Suprapubic skin (tissue), 4 donors: ENCODE results near the gene ZNF281.

Experiments used
- POLR2A ChIP-seq, 2 donors: fragments of 450-650 bp; IDR thresholded peaks; one replicate each; pipeline ENCODE4 v1.6.1; 2017; ENCODE audit warnings: antibody characterized with exemption in 2 of 2, mild to moderate bottlenecking in 2 of 2, moderate library complexity in 2 of 2
- POLR2AphosphoS5 ChIP-seq, 3 donors: sonication (generic); formaldehyde crosslinking; IDR thresholded peaks; one replicate each; pipeline ENCODE4 v1.6.1; 2017; ENCODE audit warnings: antibody characterized with exemption in 3 of 3
- TF ChIP-seq, protein P1 (sequence below), 2 donors: fragments of 200-600 bp in 1 of 2; fragments of 450-650 bp in 1 of 2; sonication (generic) in 1 of 2; IDR thresholded peaks; one replicate each; pipeline ENCODE4 v1.5.1; 2016 to 2019; ENCODE audit warnings: antibody characterized with exemption in 2 of 2, mild to moderate bottlenecking in 1 of 2, moderate library complexity in 1 of 2

DNA sequence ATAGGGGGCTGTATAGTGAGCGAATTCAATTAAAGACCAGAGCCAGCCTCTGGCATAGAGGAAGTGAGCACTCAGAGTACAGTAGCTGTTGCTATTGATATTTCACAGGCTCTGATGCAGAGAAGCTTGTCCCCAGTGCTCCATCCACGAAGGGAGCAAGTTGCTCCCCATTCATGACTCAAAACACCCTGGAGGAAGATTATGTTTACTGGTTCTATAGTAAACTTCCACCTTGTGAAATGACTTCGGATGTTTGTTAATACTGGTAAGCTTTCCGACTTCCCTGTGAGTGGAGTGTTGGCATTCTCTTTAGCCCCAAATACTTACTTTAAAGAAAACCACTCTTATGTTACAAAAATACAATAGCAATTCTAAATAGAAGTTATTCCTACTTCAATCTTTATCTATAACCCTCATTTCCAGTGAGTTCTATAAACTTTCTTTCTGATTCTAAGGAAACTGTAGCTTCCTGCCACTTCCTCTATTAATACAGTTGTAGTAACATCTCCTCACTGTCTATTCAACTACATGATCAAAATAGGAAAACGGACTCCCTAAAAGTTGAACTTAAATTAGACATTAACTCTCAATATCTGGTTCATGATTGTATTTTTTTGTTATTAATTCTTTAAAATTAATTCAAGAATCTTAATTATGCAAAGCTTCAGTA, 46.4 kb downstream of the ZNF281 start:
- TF ChIP-seq, protein P1, sequence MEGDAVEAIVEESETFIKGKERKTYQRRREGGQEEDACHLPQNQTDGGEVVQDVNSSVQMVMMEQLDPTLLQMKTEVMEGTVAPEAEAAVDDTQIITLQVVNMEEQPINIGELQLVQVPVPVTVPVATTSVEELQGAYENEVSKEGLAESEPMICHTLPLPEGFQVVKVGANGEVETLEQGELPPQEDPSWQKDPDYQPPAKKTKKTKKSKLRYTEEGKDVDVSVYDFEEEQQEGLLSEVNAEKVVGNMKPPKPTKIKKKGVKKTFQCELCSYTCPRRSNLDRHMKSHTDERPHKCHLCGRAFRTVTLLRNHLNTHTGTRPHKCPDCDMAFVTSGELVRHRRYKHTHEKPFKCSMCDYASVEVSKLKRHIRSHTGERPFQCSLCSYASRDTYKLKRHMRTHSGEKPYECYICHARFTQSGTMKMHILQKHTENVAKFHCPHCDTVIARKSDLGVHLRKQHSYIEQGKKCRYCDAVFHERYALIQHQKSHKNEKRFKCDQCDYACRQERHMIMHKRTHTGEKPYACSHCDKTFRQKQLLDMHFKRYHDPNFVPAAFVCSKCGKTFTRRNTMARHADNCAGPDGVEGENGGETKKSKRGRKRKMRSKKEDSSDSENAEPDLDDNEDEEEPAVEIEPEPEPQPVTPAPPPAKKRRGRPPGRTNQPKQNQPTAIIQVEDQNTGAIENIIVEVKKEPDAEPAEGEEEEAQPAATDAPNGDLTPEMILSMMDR (IDR thresholded peaks at IDR 0.05): no peak
- no peak for TF ChIP-seq POLR2A (IDR thresholded peaks at IDR 0.05)
- no peak for TF ChIP-seq POLR2AphosphoS5 (IDR thresholded peaks at IDR 0.05)
